ENCODE measurements around the gene DNASE1. TPM values are rescaled to one million over a fixed set of nuclear protein-coding genes. Genes with fewer than 3 reads are reported as not detected.

The DNASE1 gene
- total RNA-seq, 1 experiment from 2014 or later: 26.0 TPM

DNA sequence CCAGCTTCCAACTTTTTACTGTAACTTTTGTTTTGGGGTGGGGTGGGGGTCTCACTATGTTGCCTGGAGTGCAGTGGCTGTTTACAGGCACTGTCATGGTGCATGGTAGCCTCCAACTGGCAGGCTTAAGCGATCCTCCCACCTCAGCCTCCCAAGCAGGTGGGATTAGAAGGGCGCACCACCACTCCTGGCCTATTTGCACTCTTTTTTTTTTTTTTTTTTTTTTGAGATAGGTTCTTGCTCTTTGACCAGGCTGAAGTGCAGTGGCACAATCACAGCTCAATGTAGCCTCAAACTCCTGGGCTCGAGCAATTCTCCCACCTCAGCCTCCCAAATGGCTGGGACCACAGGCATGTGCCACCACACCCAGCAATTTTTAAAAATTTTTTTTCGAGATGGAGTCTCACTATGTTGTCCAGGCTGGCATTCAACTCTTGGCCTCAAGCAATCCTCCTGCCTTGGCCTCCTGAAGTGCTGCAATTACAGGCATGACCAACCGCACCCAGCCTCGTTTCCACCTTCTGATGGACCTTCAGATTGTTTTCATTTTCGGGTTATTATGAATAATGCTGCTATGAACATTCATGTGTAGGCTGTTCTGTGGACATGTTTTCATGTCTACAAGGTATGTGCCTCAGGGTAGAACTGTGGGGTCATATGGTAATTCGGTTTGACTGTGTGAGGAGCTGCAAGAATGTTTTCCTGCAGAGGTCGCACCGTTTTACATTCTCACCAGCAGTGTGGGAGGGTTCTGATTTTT, 51.9 kb downstream of the DNASE1 start:
- no peak overlapping the region for H3K4me3 Mint-ChIP-seq (ENCODE audit: low read depth, unreplicated experiment)
- TF ChIP-seq, protein P1, sequence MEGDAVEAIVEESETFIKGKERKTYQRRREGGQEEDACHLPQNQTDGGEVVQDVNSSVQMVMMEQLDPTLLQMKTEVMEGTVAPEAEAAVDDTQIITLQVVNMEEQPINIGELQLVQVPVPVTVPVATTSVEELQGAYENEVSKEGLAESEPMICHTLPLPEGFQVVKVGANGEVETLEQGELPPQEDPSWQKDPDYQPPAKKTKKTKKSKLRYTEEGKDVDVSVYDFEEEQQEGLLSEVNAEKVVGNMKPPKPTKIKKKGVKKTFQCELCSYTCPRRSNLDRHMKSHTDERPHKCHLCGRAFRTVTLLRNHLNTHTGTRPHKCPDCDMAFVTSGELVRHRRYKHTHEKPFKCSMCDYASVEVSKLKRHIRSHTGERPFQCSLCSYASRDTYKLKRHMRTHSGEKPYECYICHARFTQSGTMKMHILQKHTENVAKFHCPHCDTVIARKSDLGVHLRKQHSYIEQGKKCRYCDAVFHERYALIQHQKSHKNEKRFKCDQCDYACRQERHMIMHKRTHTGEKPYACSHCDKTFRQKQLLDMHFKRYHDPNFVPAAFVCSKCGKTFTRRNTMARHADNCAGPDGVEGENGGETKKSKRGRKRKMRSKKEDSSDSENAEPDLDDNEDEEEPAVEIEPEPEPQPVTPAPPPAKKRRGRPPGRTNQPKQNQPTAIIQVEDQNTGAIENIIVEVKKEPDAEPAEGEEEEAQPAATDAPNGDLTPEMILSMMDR (IDR thresholded peaks at IDR 0.05; ENCODE audit: unreplicated experiment): no peak
- H3K9me3 Mint-ChIP-seq (ENCODE audit: low read depth, unreplicated experiment): no peaks in the 10 kb centered on the region
- no peaks in the 10 kb centered on the region for H3K4me1 Mint-ChIP-seq (ENCODE audit: low read depth, unreplicated experiment)
- DNase-seq: no peak
- no TSS peak for BruUV-seq (replicated peaks)
- peaks cover 40% of the 10 kb centered on the region for H3K36me3 Mint-ChIP-seq (ENCODE audit: insufficient read depth, unreplicated experiment)
- H3K27ac Mint-ChIP-seq (ENCODE audit: unreplicated experiment): no peak overlapping the region
- CTCF ChIA-PET: interaction anchor here (0.7 kb wide), 1 partner anchor 128 kb away, joined by 4 read pairs; no protein-coding TSS in a partner anchor
- H3K27me3 Mint-ChIP-seq (ENCODE audit: unreplicated experiment): no peaks in the 10 kb centered on the region
- intact Hi-C loops (cut with micrococcal nuclease; ENCODE audit: unreplicated experiment): no loop called here

Other genes with a start within 250 kb of the DNASE1 start
- gene ZNF597, start 211.2 kb upstream of the DNASE1 start, total RNA-seq (2022): 2.7 TPM in 2 replicates
- gene NAA60, start 211.0 kb upstream of the DNASE1 start, total RNA-seq (2022): 53.2 and 63.4 TPM in 2 replicates
- gene C16orf90, start 159.2 kb upstream of the DNASE1 start, total RNA-seq (2022): not detected in 2 replicates
- 28.5 and 30.6 TPM in 2 replicates for gene CLUAP1, start 153.7 kb upstream of the DNASE1 start, total RNA-seq (2022)
- gene NLRC3, start 77.3 kb upstream of the DNASE1 start, total RNA-seq (2022): 0.37 and 0.42 TPM in 2 replicates
- gene SLX4, start 43.1 kb upstream of the DNASE1 start, total RNA-seq (2022): 15.9 and 18.2 TPM in 2 replicates
- gene TRAP1, start 62.8 kb downstream of the DNASE1 start, total RNA-seq (2022): 232 and 244 TPM in 2 replicates
- gene CREBBP, start 226.0 kb downstream of the DNASE1 start, total RNA-seq (2022): 91.0 and 92.0 TPM in 2 replicates